ENCODE measurements around the gene CCNB1.

DNA sequence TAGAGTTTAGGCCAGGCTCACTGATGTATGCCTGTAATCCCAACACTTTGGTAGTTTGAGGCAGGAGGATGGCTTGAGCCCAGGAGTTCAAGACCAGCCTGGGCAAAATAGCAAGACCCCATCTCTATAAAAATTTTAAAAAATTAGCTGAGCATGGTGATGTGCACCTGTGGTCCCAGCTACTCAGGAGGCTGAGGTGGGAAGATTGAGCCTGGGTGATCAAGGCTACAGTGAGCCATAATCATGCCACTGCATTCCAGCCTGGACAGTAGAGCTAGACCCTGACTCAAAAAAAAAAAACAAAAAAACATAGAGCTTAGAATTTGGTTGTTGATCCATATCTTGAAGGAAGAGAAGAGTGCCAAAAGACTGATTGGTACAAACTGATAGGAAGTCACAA, 53.0 kb downstream of the CCNB1 start:
- TF ChIP-seq, protein P1, sequence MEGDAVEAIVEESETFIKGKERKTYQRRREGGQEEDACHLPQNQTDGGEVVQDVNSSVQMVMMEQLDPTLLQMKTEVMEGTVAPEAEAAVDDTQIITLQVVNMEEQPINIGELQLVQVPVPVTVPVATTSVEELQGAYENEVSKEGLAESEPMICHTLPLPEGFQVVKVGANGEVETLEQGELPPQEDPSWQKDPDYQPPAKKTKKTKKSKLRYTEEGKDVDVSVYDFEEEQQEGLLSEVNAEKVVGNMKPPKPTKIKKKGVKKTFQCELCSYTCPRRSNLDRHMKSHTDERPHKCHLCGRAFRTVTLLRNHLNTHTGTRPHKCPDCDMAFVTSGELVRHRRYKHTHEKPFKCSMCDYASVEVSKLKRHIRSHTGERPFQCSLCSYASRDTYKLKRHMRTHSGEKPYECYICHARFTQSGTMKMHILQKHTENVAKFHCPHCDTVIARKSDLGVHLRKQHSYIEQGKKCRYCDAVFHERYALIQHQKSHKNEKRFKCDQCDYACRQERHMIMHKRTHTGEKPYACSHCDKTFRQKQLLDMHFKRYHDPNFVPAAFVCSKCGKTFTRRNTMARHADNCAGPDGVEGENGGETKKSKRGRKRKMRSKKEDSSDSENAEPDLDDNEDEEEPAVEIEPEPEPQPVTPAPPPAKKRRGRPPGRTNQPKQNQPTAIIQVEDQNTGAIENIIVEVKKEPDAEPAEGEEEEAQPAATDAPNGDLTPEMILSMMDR (IDR thresholded peaks at IDR 0.05; ENCODE audit: poor library complexity, severe bottlenecking) = no peak
- TF ChIP-seq EZH2 (IDR thresholded peaks at IDR 0.05; ENCODE audit: borderline replicate concordance, insufficient read depth, low read length, poor library complexity, severe bottlenecking) (no peak), RAD21 (conservative IDR thresholded peaks at IDR 0.05) (no peak), SMC3 (conservative IDR thresholded peaks at IDR 0.05; ENCODE audit: poor library complexity) (no peak), TAF1 (IDR thresholded peaks at IDR 0.05; ENCODE audit: low read depth) (no peak), MXI1 (conservative IDR thresholded peaks at IDR 0.05; ENCODE audit: poor library complexity, severe bottlenecking) (no peak)
- TF ChIP-seq, protein P2, sequence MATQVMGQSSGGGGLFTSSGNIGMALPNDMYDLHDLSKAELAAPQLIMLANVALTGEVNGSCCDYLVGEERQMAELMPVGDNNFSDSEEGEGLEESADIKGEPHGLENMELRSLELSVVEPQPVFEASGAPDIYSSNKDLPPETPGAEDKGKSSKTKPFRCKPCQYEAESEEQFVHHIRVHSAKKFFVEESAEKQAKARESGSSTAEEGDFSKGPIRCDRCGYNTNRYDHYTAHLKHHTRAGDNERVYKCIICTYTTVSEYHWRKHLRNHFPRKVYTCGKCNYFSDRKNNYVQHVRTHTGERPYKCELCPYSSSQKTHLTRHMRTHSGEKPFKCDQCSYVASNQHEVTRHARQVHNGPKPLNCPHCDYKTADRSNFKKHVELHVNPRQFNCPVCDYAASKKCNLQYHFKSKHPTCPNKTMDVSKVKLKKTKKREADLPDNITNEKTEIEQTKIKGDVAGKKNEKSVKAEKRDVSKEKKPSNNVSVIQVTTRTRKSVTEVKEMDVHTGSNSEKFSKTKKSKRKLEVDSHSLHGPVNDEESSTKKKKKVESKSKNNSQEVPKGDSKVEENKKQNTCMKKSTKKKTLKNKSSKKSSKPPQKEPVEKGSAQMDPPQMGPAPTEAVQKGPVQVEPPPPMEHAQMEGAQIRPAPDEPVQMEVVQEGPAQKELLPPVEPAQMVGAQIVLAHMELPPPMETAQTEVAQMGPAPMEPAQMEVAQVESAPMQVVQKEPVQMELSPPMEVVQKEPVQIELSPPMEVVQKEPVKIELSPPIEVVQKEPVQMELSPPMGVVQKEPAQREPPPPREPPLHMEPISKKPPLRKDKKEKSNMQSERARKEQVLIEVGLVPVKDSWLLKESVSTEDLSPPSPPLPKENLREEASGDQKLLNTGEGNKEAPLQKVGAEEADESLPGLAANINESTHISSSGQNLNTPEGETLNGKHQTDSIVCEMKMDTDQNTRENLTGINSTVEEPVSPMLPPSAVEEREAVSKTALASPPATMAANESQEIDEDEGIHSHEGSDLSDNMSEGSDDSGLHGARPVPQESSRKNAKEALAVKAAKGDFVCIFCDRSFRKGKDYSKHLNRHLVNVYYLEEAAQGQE (IDR thresholded peaks at IDR 0.05; ENCODE audit: borderline replicate concordance) = no peak

All from neural cell (in vitro differentiated cells).